GM21390 (cell line): Measurements from ENCODE around the gene PDXK.
"Not testable (repeated sequence)": the region's sequence is repeated elsewhere in the genome, so short reads cannot be mapped to it uniquely, and the experiment has no call there.

Source experiments
- ATAC-seq: cut with Tn5 transposase; IDR thresholded peaks from one replicate; pipeline ENCODE4 v1.9.1; 2021; ENCODE audit not compliant: unreplicated experiment

PDXK gene

GRCh38 chr21:43697758-43698643, 20.9 kb upstream of the PDXK start:
- ATAC-seq, result no peak

GRCh38 chr21:43699492-43699777, 19.5 kb upstream of the PDXK start:
- ATAC-seq, result not testable (repeated sequence)

GRCh38 chr21:43699933-43700599, 18.9 kb upstream of the PDXK start:
- no peak for ATAC-seq

GRCh38 chr21:43701936-43702784, 16.8 kb upstream of the PDXK start:
- no peak for ATAC-seq

- no peak for ATAC-seq
Observed at GRCh38 chr21:43702785-43703034, 16.2 kb upstream of the PDXK start.

GRCh38 chr21:43703035-43703880, 15.7 kb upstream of the PDXK start:
- no peak for ATAC-seq

- no peak for ATAC-seq
Observed at GRCh38 chr21:43707462-43707861, 11.5 kb upstream of the PDXK start.

GRCh38 chr21:43708745-43709381, 10.1 kb upstream of the PDXK start:
- no peak for ATAC-seq

GRCh38 chr21:43712268-43712942, 6.5 kb upstream of the PDXK start:
- no peak for ATAC-seq

- ATAC-seq, result not testable (repeated sequence)
Observed at GRCh38 chr21:43713123-43713522, 5.8 kb upstream of the PDXK start.

GRCh38 chr21:43716376-43717165, 2.4 kb upstream of the PDXK start:
- ATAC-seq, result peak; percentile 30

GRCh38 chr21:43717166-43717853, 1.6 kb upstream of the PDXK start:
- no peak for ATAC-seq

- no peak for ATAC-seq
Observed at GRCh38 chr21:43717967-43718871, 710 bp upstream of the PDXK start.

- no peak for ATAC-seq
Observed at GRCh38 chr21:43719748-43720538, 1.0 kb downstream of the PDXK start.

GRCh38 chr21:43720539-43721166, 1.7 kb downstream of the PDXK start:
- ATAC-seq, result no peak

GRCh38 chr21:43721206-43721605, 2.3 kb downstream of the PDXK start:
- ATAC-seq, result no peak
